ENCODE measurements around the gene OARD1.

The OARD1 gene

GRCh38 chr6:41074692-41075436, 2.7 kb upstream of the OARD1 start:
- no peak for DNase-seq

GRCh38 chr6:41073968-41074691, 2.0 kb upstream of the OARD1 start:
- DNase-seq, result peak in 1 of 2 donors; percentile 62

- DNase-seq, result peak; percentile 87 to 91
Measured at GRCh38 chr6:41073203-41073967, 1.2 kb upstream of the OARD1 start.

- no peak for DNase-seq
Measured at GRCh38 chr6:41072836-41073202, 663 bp upstream of the OARD1 start, which contains the start of gene NFYA. Gene NFYA, plus strand, starts transcription at chr6:41072974. Its CDS starts 6,116 bp downstream, at chr6:41079090.

GRCh38 chr6:41071501-41071922, 644 bp downstream of the OARD1 start:
- no peak for DNase-seq

- DNase-seq, result peak; percentile 62 to 69
Measured at GRCh38 chr6:41066867-41067304, 5.3 kb downstream of the OARD1 start.

GRCh38 chr6:41065550-41066026, 6.6 kb downstream of the OARD1 start:
- DNase-seq, result no peak

GRCh38 chr6:41064841-41065240, 7.3 kb downstream of the OARD1 start:
- no peak for DNase-seq

GRCh38 chr6:41063884-41064285, 8.3 kb downstream of the OARD1 start:
- no peak for DNase-seq

- no peak for DNase-seq
Measured at GRCh38 chr6:41062056-41062455, 10.1 kb downstream of the OARD1 start.

- no peak for DNase-seq
Measured at GRCh38 chr6:41061196-41061726, 10.9 kb downstream of the OARD1 start.

GRCh38 chr6:41059556-41059955, 12.6 kb downstream of the OARD1 start:
- no peak for DNase-seq

- DNase-seq, result no peak
Measured at GRCh38 chr6:41058783-41059181, 13.4 kb downstream of the OARD1 start.

GRCh38 chr6:41056768-41057490, 15.2 kb downstream of the OARD1 start:
- no peak for DNase-seq

GRCh38 chr6:41055149-41055548, 17.0 kb downstream of the OARD1 start:
- DNase-seq, result no peak

GRCh38 chr6:41054511-41054910, 17.6 kb downstream of the OARD1 start:
- no peak for DNase-seq

GRCh38 chr6:41053041-41053440, 19.1 kb downstream of the OARD1 start, which contains the start of gene APOBEC2:
Gene APOBEC2, plus strand, starts transcription at chr6:41053202. Its CDS starts 146 bp downstream, at chr6:41053348.
- no peak for DNase-seq

- DNase-seq, result peak in 1 of 2 donors; percentile 29
Measured at GRCh38 chr6:41051873-41052272, 20.3 kb downstream of the OARD1 start.

GRCh38 chr6:41050536-41050935, 21.6 kb downstream of the OARD1 start:
- DNase-seq, result no peak

- DNase-seq, result no peak
Measured at GRCh38 chr6:41049955-41050354, 22.2 kb downstream of the OARD1 start.

GRCh38 chr6:41049521-41049920, 22.6 kb downstream of the OARD1 start:
- no peak for DNase-seq

Measured in CD4-positive, alpha-beta T cell treated with Interferon alpha-2 for 1 hour (primary cell).